H4 (cell line): ENCODE data around the gene NAA38. TPM values are rescaled to one million over a fixed set of nuclear protein-coding genes. Genes with fewer than 3 reads are reported as not detected.

Experiments
- DNase-seq: peaks from one replicate; pipeline ENCODE4 v3.0.0-alpha.2; 2015; ENCODE audit warnings: low spot score
- total RNA-seq: library from RNA; depleted of rRNA; stranded (reverse); fragments of >200 nt; shearing (Covaris generic); gene quantifications from 2 replicates; pipeline ENCODE4 v1.2.3, GENCODE V29; 2014; rRNA removed

The NAA38 gene
- total RNA-seq = 70.3 and 104 TPM in 2 replicates

GRCh38 chr17:7856811-7857712 is at the start of gene NAA38:
Gene NAA38 (minus strand): TSS chr17:7857559. CDS start chr17:7857463, 96 bp downstream.
- peak; percentile 98 for DNase-seq

GRCh38 chr17:7903154-7904103 is 46.1 kb upstream of the NAA38 start:
- no peak for DNase-seq

- DNase-seq = no peak
These were observed 40.4 kb upstream of the NAA38 start for GRCh38 chr17:7897773-7898172.

GRCh38 chr17:7897090-7897489 is 39.7 kb upstream of the NAA38 start:
- no peak for DNase-seq

GRCh38 chr17:7894866-7895265 is 37.5 kb upstream of the NAA38 start:
- no peak for DNase-seq

GRCh38 chr17:7894226-7894625 is 36.9 kb upstream of the NAA38 start:
- no peak for DNase-seq

GRCh38 chr17:7893187-7893880 is 36.0 kb upstream of the NAA38 start:
- DNase-seq = no peak

- peak; percentile 90 for DNase-seq
These were observed 32.0 kb upstream of the NAA38 start for GRCh38 chr17:7889166-7889955.

- no peak for DNase-seq
These were observed 31.0 kb upstream of the NAA38 start, which contains the start of gene CHD3 for GRCh38 chr17:7888184-7888920. Gene CHD3 (plus strand): TSS chr17:7888789. CDS start chr17:7889001, 212 bp downstream.

GRCh38 chr17:7887482-7888183 is 30.3 kb upstream of the NAA38 start:
- peak; percentile 90 for DNase-seq

- no peak for DNase-seq
These were observed 29.7 kb upstream of the NAA38 start for GRCh38 chr17:7887038-7887481.

GRCh38 chr17:7886227-7887037 is 29.1 kb upstream of the NAA38 start:
- DNase-seq = no peak

GRCh38 chr17:7885367-7886226 is 28.2 kb upstream of the NAA38 start:
- DNase-seq = peak; percentile 33

GRCh38 chr17:7884581-7885366 is 27.4 kb upstream of the NAA38 start:
- DNase-seq = no peak

- DNase-seq = no peak
These were observed 26.5 kb upstream of the NAA38 start for GRCh38 chr17:7883781-7884386.

GRCh38 chr17:7882629-7883028 is 25.3 kb upstream of the NAA38 start:
- DNase-seq = no peak
